ENCODE results near the gene EVL. TPM values are rescaled to one million over a fixed set of nuclear protein-coding genes. Genes with fewer than 3 reads are reported as not detected.

EVL gene
- total RNA-seq, 1 experiment from 2014 or later = 17.9 TPM

GRCh38 chr14:100138955-100139354 is 73.7 kb downstream of the EVL start:
- DNase-seq = no peak
- no peaks in the 10 kb centered on the region for H3K9me3 ChIP-seq
- no peak overlapping the region for H3K4me3 ChIP-seq
- no peaks in the 10 kb centered on the region for H3K36me3 ChIP-seq
- H3K27me3 ChIP-seq = no peaks in the 10 kb centered on the region

- H3K9me3 ChIP-seq = no peaks in the 10 kb centered on the region
- H3K4me3 ChIP-seq = no peak overlapping the region
- no peaks in the 10 kb centered on the region for H3K36me3 ChIP-seq
- DNase-seq = no peak
- no peaks in the 10 kb centered on the region for H3K27me3 ChIP-seq
Observed at GRCh38 chr14:100140452-100141078, 75.3 kb downstream of the EVL start.

GRCh38 chr14:100141098-100141497 is 75.9 kb downstream of the EVL start:
- DNase-seq = no peak
- Histone ChIP-seq H3K4me3 (no peak overlapping the region), H3K27me3 (no peaks in the 10 kb centered on the region), H3K36me3 (no peaks in the 10 kb centered on the region), H3K9me3 (no peaks in the 10 kb centered on the region)

GRCh38 chr14:100142073-100143040 is 77.1 kb downstream of the EVL start:
- Histone ChIP-seq H3K36me3 (no peaks in the 10 kb centered on the region), H3K4me3 (no peak overlapping the region), H3K27me3 (no peaks in the 10 kb centered on the region), H3K9me3 (no peaks in the 10 kb centered on the region)
- DNase-seq = no peak

- DNase-seq = no peak
- Histone ChIP-seq H3K9me3 (no peaks in the 10 kb centered on the region), H3K4me3 (no peak overlapping the region), H3K27me3 (no peaks in the 10 kb centered on the region), H3K36me3 (no peaks in the 10 kb centered on the region)
Observed at GRCh38 chr14:100143523-100143922, 78.3 kb downstream of the EVL start.

- H3K27me3 ChIP-seq = no peaks in the 10 kb centered on the region
- H3K36me3 ChIP-seq = no peaks in the 10 kb centered on the region
- DNase-seq = no peak
- H3K9me3 ChIP-seq = no peaks in the 10 kb centered on the region
- no peak overlapping the region for H3K4me3 ChIP-seq
Observed at GRCh38 chr14:100143934-100144333, 78.7 kb downstream of the EVL start.

GRCh38 chr14:100144645-100144995 is 79.4 kb downstream of the EVL start:
- Histone ChIP-seq H3K36me3 (no peaks in the 10 kb centered on the region), H3K9me3 (no peaks in the 10 kb centered on the region), H3K4me3 (no peak overlapping the region), H3K27me3 (no peaks in the 10 kb centered on the region)
- no peak for DNase-seq

- Histone ChIP-seq H3K36me3 (no peaks in the 10 kb centered on the region), H3K27me3 (no peaks in the 10 kb centered on the region)
- no peak for DNase-seq
Observed at GRCh38 chr14:100144996-100145646, 79.9 kb downstream of the EVL start.

GRCh38 chr14:100145682-100146464 is 80.7 kb downstream of the EVL start:
- no peak for DNase-seq
- no peaks in the 10 kb centered on the region for H3K27me3 ChIP-seq
- no peaks in the 10 kb centered on the region for H3K36me3 ChIP-seq
- no peaks in the 10 kb centered on the region for H3K9me3 ChIP-seq
- no peak overlapping the region for H3K4me3 ChIP-seq

More at GRCh38 chr14:100144996-100145646, 79.9 kb downstream of the EVL start:
- Histone ChIP-seq H3K4me3 (no peak overlapping the region), H3K9me3 (no peaks in the 10 kb centered on the region)

- H3K27me3 ChIP-seq = no peaks in the 10 kb centered on the region
- H3K4me3 ChIP-seq = no peak overlapping the region
- H3K36me3 ChIP-seq = no peaks in the 10 kb centered on the region
- no peaks in the 10 kb centered on the region for H3K9me3 ChIP-seq
- DNase-seq = no peak
Observed at GRCh38 chr14:100146531-100147091, 81.4 kb downstream of the EVL start.

- H3K27me3 ChIP-seq = no peaks in the 10 kb centered on the region
- no peak overlapping the region for H3K4me3 ChIP-seq
- H3K36me3 ChIP-seq = no peaks in the 10 kb centered on the region
- DNase-seq = no peak
- H3K9me3 ChIP-seq = no peaks in the 10 kb centered on the region
Observed at GRCh38 chr14:100147181-100147631, 82.0 kb downstream of the EVL start.

- Histone ChIP-seq H3K9me3 (no peaks in the 10 kb centered on the region), H3K4me3 (no peak overlapping the region), H3K36me3 (no peaks in the 10 kb centered on the region), H3K27me3 (no peaks in the 10 kb centered on the region)
- DNase-seq = no peak
Observed at GRCh38 chr14:100147691-100148464, 82.7 kb downstream of the EVL start.

GRCh38 chr14:100148837-100149731 is 83.9 kb downstream of the EVL start:
- H3K4me3 ChIP-seq = no peak overlapping the region
- no peaks in the 10 kb centered on the region for H3K27me3 ChIP-seq
- no peak for DNase-seq
- no peaks in the 10 kb centered on the region for H3K9me3 ChIP-seq
- no peaks in the 10 kb centered on the region for H3K36me3 ChIP-seq

GRCh38 chr14:100149851-100150611 is 84.8 kb downstream of the EVL start:
- Histone ChIP-seq H3K9me3 (no peaks in the 10 kb centered on the region), H3K4me3 (no peak overlapping the region), H3K36me3 (no peaks in the 10 kb centered on the region), H3K27me3 (no peaks in the 10 kb centered on the region)
- no peak for DNase-seq

Measured in MG63 (cell line).